Upper lobe of right lung (tissue), 1 donor: ENCODE data around the gene P2RX3. TPM values are rescaled to one million over a fixed set of nuclear protein-coding genes. Genes with fewer than 3 reads are reported as not detected.

ENCODE experiments used
- ATAC-seq: fragments of 200-7000 bp; cut with Tn5 transposase; one replicate; pipeline ENCODE4 v1.9.1; 2020; ENCODE audit warnings: mild to moderate bottlenecking, moderate library complexity
- DNase-seq: peaks from one replicate; pipeline ENCODE4 v3.0.0-alpha.2; 2020
- H3K27ac ChIP-seq: fragments of 200-600 bp; one replicate; pipeline ENCODE4 v1.8.0; 2022
- H3K27me3 ChIP-seq: fragments of 200-600 bp; one replicate; pipeline ENCODE4 v1.8.0; 2022; ENCODE audit warnings: mild to moderate bottlenecking
- H3K36me3 ChIP-seq: fragments of 200-600 bp; one replicate; pipeline ENCODE4 v1.8.0; 2022
- H3K4me1 ChIP-seq: fragments of 200-600 bp; one replicate; pipeline ENCODE4 v1.8.0; 2022
- H3K4me3 ChIP-seq: fragments of 200-600 bp; one replicate; pipeline ENCODE4 v1.8.0; 2022; ENCODE audit warnings: mild to moderate bottlenecking
- H3K9me3 ChIP-seq: fragments of 200-600 bp; one replicate; pipeline ENCODE4 v1.8.0; 2022
- intact Hi-C: fragments of 100-400 bp; cut with DNase I; formaldehyde crosslinking; loops from one replicate; pipeline ENCODE4 v1.11.0; 2022
- total RNA-seq: library from RNA; stranded (reverse); fragmentation: NEBNext Ultra II Directional; extraction: Animal tissue kit (Norgen Biotek cat#: 25700); gene quantifications from one replicate; pipeline ENCODE4 v1.2.1, GENCODE V29; 2021
- TF ChIP-seq, protein P1 (sequence below): fragments of 200-600 bp; IDR thresholded peaks from one replicate; pipeline ENCODE4 v1.8.0; 2022; ENCODE audit warnings: antibody characterized with exemption
- donor health status: DM: no; HTN: yes; CAD: no; lungs with severe emphysema.

Gene P2RX3
- total RNA-seq, 1 donor from 2014 or later, result not detected

DNA sequence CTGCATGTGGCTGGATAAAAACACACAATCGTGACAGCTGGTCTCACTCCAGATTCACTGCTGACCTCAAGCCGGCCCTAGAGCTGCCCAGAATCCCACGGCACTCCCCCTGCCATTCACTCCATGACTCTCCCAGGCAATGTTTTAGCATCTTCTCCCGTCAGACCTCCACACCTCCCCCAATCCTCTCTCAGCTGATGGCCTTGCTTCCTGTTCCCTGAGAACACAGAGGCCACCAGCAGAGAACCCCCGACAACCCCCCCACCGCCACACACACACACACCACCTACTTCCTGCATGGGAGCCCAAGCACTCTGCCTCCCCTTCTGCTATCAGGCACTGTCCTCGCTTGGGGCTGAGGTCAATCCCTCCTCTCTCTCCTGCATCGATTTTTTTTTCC is 22.7 kb upstream of the P2RX3 start:
- intact Hi-C loops, result no loop called here
- ATAC-seq (no peak), DNase-seq (no peak)
- TF ChIP-seq, protein P1, sequence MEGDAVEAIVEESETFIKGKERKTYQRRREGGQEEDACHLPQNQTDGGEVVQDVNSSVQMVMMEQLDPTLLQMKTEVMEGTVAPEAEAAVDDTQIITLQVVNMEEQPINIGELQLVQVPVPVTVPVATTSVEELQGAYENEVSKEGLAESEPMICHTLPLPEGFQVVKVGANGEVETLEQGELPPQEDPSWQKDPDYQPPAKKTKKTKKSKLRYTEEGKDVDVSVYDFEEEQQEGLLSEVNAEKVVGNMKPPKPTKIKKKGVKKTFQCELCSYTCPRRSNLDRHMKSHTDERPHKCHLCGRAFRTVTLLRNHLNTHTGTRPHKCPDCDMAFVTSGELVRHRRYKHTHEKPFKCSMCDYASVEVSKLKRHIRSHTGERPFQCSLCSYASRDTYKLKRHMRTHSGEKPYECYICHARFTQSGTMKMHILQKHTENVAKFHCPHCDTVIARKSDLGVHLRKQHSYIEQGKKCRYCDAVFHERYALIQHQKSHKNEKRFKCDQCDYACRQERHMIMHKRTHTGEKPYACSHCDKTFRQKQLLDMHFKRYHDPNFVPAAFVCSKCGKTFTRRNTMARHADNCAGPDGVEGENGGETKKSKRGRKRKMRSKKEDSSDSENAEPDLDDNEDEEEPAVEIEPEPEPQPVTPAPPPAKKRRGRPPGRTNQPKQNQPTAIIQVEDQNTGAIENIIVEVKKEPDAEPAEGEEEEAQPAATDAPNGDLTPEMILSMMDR, result no peak
- Histone ChIP-seq H3K36me3 (peaks cover 79% of the 10 kb centered on the region), H3K27me3 (no peaks in the 10 kb centered on the region), H3K4me3 (no peak overlapping the region), H3K4me1 (peaks cover 73% of the 10 kb centered on the region), H3K27ac (peak overlapping the region; percentile 51), H3K9me3 (no peaks in the 10 kb centered on the region)

DNA sequence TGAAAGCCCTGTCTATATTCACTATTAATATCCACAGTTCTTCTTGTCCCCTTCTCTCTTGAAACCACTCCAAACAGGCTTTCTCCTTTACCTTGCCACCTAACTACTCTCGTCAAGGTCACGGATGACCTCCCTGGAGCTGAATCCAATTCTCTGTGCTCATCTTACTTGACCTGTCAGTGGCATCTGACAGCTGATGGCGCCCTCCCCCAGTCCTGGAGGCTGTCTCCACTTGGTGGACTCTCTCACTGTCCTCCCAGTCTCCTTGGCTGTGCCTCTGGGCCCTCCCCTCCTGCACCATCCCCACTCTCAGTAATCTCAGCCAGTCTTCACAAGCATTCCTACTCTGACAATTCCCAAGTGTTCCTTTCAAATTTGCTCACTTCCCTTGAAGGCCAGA is 22.1 kb upstream of the P2RX3 start:
- ATAC-seq, result no peak
- intact Hi-C loops, result no loop called here
- Histone ChIP-seq H3K4me1 (peaks cover 73% of the 10 kb centered on the region), H3K27ac (peak overlapping the region; percentile 51), H3K9me3 (no peaks in the 10 kb centered on the region), H3K27me3 (no peaks in the 10 kb centered on the region), H3K36me3 (peaks cover 79% of the 10 kb centered on the region), H3K4me3 (no peak overlapping the region)
- no peak for DNase-seq
- TF ChIP-seq, protein P1, result no peak

DNA sequence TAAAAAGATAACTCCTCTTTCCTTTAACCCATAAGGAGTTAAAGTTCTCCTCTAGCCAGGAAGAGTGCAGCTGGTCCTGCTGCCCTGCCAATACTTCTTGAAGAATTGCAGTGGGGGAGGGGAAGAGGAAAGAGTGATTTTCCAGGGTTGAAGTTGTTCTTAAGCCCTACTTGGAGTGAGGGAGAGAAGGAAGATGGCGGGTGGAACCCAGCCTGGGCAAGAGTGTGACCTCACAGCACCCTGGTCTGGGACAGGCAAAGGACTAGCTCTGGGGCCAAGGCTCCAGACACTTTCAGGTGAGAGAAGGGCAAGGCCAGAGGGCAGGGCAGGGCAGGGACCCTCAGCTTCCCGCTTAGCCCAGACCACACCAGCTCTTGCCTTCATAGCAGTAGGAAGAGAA is 20.0 kb upstream of the P2RX3 start:
- ATAC-seq (peak; percentile 1), DNase-seq (no peak)
- Histone ChIP-seq H3K27me3 (no peaks in the 10 kb centered on the region), H3K27ac (no peak overlapping the region), H3K4me1 (peaks cover 71% of the 10 kb centered on the region), H3K4me3 (no peak overlapping the region), H3K36me3 (peaks cover 67% of the 10 kb centered on the region), H3K9me3 (no peaks in the 10 kb centered on the region)
- intact Hi-C loops, result no loop called here
- TF ChIP-seq, protein P1, result no peak

DNA sequence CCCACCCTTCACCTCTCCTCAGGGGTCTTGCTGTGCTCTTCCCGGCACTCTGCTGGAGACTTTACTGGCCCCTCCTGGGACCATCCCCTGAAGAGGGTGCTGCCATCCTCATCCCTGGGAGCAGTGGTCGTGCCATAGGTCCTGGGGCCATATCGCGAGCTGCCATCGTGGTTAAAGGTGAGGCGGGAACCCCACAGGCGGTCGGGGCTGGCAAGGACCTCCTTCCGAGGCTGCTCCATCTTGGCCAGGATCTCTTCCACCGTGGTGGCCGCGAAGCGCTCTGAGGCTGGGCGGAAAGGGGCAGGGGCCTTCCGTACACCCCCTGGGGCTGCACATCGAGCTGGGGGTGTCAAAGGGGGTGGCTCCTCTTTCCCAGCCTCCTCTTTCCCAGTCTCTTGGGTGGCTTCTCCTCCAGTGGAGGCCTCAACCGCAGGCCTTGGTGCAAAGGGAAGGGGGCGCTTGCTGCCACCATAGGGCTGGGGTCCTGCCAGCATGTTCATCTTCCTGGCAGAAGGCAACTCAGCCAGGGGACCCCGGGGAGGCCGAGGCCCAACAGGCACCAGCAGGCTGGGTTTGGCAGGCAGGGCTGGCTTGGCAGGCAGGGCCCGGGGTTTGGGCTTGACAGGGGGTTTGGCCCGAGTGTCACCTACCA is 18.0 kb upstream of the P2RX3 start:
- H3K4me1 ChIP-seq, result peaks cover 71% of the 10 kb centered on the region
- intact Hi-C loops, result no loop called here
- ATAC-seq (no peak), DNase-seq (no peak)
- peaks cover 49% of the 10 kb centered on the region for H3K36me3 ChIP-seq
- no peak overlapping the region for H3K27ac ChIP-seq
- H3K4me3 ChIP-seq, result no peak overlapping the region
- TF ChIP-seq, protein P1, result no peak
- H3K27me3 ChIP-seq, result no peaks in the 10 kb centered on the region
- H3K9me3 ChIP-seq, result no peaks in the 10 kb centered on the region

DNA sequence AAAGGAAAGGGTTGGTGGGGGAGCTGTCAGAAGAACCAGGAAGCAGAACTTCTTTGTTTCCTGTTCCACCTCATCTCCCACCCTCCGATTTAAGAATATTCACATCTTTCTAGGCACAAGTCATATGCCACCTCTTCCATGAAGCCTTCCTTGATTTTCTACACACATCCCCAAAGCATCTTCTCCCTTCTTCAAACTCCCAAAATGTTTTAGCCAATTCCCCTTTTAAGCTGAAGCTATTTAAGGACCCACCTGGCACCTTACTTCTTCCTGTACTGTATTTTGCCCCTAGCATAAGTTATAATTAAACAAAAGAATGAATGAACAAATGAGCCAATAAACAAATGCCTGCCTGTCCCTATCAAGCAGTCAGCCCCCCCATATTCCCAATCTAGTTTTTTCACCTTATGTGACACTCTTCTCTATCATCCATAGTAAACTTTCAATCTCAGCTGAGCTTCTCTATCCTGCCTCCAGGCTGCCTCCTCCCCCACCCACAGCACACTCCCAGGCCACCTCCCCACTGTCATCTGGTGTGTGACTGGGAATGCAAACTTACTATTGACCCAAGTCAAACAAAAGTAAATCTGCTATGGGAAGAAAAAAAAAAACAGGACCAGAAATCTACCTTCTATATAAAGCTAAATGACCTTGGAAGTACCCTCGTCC is 17.3 kb upstream of the P2RX3 start:
- peak overlapping the region; percentile 98 for H3K27ac ChIP-seq
- no peak for DNase-seq
- intact Hi-C loops, result no loop called here
- H3K36me3 ChIP-seq, result peaks cover 44% of the 10 kb centered on the region
- TF ChIP-seq, protein P1, result no peak
- peak overlapping the region; percentile 44 for H3K4me3 ChIP-seq
- H3K4me1 ChIP-seq, result peaks cover 69% of the 10 kb centered on the region
- H3K9me3 ChIP-seq, result no peaks in the 10 kb centered on the region
- H3K27me3 ChIP-seq, result no peaks in the 10 kb centered on the region
- ATAC-seq, result no peak
